ENCODE results near the gene GUCY1A1.

The GUCY1A1 gene

GRCh38 chr4:155780775-155781174 lies 114.1 kb downstream of the GUCY1A1 start:
- no peak for DNase-seq (ENCODE audit: low read depth)

DNA sequence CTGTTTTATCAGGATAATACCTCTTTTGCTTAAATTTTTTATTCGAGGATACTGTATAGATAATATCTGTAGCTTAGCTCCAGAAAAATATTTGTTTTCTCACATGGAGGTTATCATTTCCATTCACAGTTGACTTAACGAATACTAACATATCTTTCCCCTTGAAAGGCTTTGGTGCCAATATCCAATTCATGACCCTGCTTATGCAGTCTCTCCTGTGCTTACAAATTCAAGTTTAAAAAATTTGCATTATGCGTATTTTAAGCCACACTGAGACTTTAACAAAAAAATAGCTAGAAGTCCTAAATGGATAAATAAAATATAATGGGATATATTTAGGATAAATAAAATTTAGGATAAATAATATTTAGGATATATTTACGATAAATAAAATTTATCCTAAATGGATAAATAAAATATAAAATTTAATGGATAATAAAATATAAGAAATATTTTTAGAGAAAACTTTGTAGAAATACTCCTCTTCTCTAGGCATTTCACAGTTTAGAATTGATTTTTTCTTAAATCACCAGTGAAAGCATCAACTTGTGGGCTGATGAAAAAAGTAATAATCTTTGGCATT lies 114.7 kb downstream of the GUCY1A1 start:
- no peak for DNase-seq (ENCODE audit: low read depth)
